ENCODE measurements around the gene CNTROB.

DNA sequence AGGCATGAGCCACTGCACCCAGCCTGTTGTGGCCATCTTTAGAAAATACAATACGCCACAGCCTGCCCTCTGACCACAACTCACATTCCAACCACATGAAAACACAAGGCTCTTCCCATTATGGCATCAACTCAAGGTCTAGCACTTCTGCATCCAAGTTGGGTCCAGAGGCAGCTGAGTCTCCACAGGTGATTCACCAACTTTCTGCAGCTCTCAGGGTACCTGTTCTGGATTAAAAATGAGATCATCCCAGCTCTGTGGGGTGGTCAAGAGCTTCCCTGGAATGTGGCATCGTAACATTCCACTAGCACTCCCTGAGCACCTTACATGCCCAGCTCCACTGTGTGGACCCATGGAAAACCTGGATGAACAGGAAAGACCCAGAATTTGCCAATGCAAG, 60.5 kb downstream of the CNTROB start:
- TF ChIP-seq POLR2A (IDR thresholded peaks at IDR 0.05; ENCODE audit: low read depth, low read length) (no peak), RCOR1 (IDR thresholded peaks at IDR 0.05; ENCODE audit: insufficient replicate concordance, low read length) (no peak), FOS (IDR thresholded peaks at IDR 0.05; ENCODE audit: low read depth, low read length) (no peak), RAD21 (IDR thresholded peaks at IDR 0.05; ENCODE audit: low read length) (no peak), MAZ (IDR thresholded peaks at IDR 0.05; ENCODE audit: borderline replicate concordance, low read depth, low read length) (no peak), MXI1 (IDR thresholded peaks at IDR 0.05; ENCODE audit: borderline replicate concordance, low read depth, low read length) (no peak)
- TF ChIP-seq, protein P1, sequence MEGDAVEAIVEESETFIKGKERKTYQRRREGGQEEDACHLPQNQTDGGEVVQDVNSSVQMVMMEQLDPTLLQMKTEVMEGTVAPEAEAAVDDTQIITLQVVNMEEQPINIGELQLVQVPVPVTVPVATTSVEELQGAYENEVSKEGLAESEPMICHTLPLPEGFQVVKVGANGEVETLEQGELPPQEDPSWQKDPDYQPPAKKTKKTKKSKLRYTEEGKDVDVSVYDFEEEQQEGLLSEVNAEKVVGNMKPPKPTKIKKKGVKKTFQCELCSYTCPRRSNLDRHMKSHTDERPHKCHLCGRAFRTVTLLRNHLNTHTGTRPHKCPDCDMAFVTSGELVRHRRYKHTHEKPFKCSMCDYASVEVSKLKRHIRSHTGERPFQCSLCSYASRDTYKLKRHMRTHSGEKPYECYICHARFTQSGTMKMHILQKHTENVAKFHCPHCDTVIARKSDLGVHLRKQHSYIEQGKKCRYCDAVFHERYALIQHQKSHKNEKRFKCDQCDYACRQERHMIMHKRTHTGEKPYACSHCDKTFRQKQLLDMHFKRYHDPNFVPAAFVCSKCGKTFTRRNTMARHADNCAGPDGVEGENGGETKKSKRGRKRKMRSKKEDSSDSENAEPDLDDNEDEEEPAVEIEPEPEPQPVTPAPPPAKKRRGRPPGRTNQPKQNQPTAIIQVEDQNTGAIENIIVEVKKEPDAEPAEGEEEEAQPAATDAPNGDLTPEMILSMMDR (conservative IDR thresholded peaks at IDR 0.05; ENCODE audit: low read depth, low read length): no peak
